ENCODE data around the gene CRELD2.

The CRELD2 gene

DNA sequence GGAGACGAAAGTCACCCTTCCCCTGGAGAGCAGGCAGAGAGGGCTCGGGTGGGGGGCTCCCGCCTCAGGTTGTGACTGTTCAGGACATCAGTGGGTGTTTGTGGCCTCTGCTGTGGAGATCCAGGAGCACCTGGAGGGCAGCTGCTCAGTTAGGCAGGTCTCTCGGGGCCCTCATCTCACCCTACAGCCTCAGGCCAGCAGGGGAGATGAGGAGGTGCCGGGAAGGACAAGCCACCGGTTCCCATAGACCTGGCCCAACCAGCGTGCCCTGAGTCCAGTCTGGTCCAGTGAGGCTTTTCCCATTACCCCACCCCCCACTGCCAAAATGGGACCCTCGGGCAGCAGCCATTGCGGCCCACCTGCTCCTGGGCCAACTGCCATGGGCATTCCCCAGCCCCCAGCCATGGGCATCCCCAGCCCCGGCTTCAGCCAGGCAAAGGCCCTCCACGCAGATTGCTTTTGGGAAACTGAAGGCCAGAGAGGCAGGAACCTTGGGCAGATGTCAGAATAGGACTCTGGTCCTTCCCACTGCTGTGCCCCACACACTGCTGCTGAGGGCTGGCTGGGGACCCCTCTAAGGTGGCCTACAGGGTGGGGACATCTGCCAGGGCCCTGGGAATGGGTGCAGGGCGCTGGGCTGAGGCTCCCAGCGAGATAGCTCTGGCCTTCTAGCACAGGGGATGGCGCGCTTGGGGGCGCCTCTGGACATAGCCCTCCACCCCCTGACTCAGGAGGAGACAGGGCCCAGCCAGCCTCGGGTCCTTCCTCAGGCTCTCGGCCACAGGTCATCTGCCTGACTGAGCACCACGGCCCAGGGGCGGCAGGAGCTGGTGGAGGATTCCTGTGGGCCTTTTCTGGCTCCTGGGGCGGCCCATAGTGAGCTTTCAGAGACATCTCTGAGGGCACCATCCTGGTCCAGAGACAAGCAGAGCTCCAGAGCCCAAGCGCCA, 46.9 kb downstream of the CRELD2 start:
- no peak for DNase-seq (ENCODE audit: insufficient read length, low spot score)
- TF ChIP-seq POU2F2 (IDR thresholded peaks at IDR 0.05; ENCODE audit: low read depth, low read length) (no peak), SPI1 (IDR thresholded peaks at IDR 0.05; ENCODE audit: low read depth, low read length) (no peak), POLR2AphosphoS5 (IDR thresholded peaks at IDR 0.05; ENCODE audit: low read depth, low read length) (peak; percentile 5; the same call in 1 of the 2 replicates), PAX5 (IDR thresholded peaks at IDR 0.05; ENCODE audit: insufficient read depth, low read length, severe bottlenecking) (no peak), TAF1 (IDR thresholded peaks at IDR 0.05; ENCODE audit: low read depth, low read length) (no peak), POLR2A (IDR thresholded peaks at IDR 0.05; ENCODE audit: low read depth, low read length) (no peak; the same call in 1 of the 2 replicates)
- no peak for FAIRE-seq

DNA sequence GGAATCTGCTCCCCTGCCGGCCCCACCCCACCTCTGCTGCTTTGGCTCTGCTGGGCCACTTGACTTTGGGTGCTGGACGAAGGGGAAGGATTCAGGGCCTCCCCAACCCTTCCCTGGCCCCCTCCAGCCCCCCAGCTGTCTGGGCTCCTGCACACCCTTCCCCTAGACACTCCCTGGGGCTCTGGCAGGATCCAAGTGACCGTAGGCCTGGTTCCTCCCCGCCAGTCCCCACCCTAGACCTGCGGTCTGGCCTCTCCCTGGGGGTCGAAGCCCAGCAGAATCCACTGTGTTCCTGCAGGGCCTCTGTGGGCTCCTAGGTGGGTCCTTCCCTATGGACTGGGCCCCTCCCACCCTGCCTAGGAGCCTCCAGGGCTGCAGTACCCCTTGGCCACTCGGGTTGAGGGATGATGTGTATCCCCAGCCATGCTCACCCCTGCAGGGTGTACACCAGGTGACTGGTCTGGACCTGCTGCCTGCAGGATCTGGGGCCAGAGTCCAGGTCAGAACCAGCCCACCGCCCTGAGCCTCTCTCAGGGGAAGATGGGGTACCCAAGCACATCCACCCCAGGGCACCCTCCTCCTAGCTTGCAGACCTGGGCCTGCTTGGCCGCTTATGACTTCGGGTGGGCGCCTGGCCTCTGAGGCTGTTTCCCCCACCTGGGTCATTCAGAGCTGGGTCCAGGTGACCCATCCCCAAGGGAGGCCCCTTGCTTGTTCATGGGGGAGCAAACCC, 47.8 kb downstream of the CRELD2 start:
- peak; percentile 28; the same call in 1 of the 2 replicates for TF ChIP-seq POLR2A (IDR thresholded peaks at IDR 0.05; ENCODE audit: low read depth, low read length)
- peak; percentile 68 for TF ChIP-seq POU2F2 (IDR thresholded peaks at IDR 0.05; ENCODE audit: low read depth, low read length)
- no peak for TF ChIP-seq SPI1 (IDR thresholded peaks at IDR 0.05; ENCODE audit: low read depth, low read length)
- peak; percentile 57; the same call in 1 of the 2 replicates for TF ChIP-seq POLR2AphosphoS5 (IDR thresholded peaks at IDR 0.05; ENCODE audit: low read depth, low read length)
- FAIRE-seq, result peak; percentile 52
- no peak for DNase-seq (ENCODE audit: insufficient read length, low spot score)

DNA sequence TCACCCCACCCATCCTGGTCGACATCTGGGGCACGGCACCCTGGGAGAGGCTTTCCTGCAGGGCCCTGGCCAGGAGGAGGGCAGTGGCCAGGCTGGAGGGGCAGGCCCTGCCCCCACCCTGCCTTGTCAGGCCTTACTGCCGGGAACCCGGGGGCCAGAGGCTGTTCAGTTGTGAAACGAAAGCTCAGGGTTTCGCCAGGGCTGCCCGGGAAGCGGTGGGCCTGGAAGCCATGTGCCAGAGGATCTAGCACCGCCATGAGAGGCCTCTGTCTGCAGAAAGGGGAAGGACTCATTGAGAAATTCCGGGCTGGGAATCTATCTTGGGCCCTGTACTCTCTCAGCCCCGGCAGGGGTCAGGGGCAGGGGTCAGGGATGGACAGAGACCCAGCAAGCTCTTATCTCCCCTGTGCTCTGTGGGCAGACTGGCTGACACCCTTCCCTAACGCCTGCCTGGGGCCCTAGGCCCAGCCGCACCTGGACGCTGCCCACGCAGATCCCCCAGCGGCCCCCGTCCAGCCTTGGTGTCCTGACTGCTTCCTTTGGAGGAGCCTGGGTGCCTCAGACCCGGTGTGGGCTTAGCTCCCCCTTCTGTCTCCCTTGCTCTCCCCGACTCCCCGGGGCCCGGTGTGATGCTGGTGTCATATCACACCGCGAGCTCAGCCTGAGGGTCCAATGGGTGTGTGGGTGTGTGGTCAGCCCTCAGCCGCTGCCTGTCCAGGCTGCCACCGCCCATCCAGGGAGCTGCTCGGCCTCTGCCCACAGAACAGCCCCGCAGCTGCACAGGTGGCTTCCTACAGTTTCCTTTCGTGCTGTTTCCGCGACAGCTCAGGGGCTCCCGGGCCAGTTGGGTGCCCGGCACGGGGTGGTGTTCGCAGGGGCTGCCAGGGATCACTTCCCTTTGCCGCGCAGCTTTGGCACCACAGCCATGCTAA, 48.6 kb downstream of the CRELD2 start:
- DNase-seq (ENCODE audit: insufficient read length, low spot score) (peak; percentile 27), FAIRE-seq (peak; percentile 66)
- no peak for TF ChIP-seq POLR2A (IDR thresholded peaks at IDR 0.05; ENCODE audit: low read depth, low read length)
- TF ChIP-seq SPI1 (IDR thresholded peaks at IDR 0.05; ENCODE audit: low read depth, low read length), result peak; percentile 44
- TF ChIP-seq POU2F2 (IDR thresholded peaks at IDR 0.05; ENCODE audit: low read depth, low read length), result no peak

DNA sequence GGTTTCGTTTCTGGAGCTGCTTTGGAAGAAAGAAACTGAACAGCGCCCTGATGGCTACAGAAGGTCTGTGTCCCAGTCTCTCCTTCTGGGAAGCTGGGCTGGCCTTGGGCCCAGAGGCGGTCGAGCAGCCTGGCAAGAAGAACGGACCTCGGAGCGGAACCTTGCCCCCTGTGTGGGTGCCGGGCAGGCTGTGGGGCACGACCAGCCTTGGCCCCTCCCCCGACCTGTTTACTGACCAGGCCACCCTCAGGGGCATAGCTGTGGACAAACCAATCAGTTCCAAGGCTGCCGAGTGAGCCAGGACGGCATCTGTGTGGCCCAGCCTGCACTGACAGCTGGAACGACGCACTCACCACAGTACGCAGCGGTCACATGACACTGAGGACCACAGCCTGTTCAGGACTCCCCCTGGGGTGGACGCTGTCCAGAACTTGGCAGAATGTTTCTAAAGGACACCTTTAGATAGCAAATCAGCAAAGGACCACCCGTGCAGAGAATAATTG, 49.3 kb downstream of the CRELD2 start:
- TF ChIP-seq TAF1 (IDR thresholded peaks at IDR 0.05; ENCODE audit: low read depth, low read length) (no peak), SPI1 (IDR thresholded peaks at IDR 0.05; ENCODE audit: low read depth, low read length) (no peak), POU2F2 (IDR thresholded peaks at IDR 0.05; ENCODE audit: low read depth, low read length) (no peak), POLR2AphosphoS5 (IDR thresholded peaks at IDR 0.05; ENCODE audit: low read depth, low read length) (no peak), POLR2A (IDR thresholded peaks at IDR 0.05; ENCODE audit: low read depth, low read length) (no peak), PAX5 (IDR thresholded peaks at IDR 0.05; ENCODE audit: insufficient read depth, low read length, severe bottlenecking) (no peak)
- DNase-seq (ENCODE audit: insufficient read length, low spot score) (no peak), FAIRE-seq (no peak)

DNA sequence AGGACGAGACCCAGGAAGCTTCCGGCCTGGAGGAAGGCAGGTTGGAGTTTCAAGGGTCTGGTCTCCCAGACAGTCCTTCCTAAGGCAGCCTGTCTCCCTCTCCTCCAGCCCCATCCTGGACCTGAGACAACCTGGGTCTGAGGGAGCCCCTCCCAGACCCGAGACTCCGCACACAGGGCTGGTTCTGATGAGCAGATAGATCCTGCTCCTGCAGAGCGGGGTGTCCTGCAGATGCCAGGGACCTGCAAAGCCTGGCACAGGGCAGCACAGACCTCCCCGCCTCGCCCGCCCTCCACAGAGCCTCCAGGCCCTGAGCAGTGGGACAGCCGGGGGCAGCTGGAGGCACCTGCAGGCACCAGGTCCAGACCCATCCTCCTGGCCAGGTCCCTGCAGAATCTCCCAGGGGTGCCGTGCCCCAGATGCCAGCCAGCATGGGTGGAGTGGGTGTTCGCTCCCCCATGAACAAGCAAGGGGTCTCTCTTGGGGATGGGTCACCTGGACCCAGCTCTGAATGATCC, 49.9 kb downstream of the CRELD2 start:
- no peak for DNase-seq (ENCODE audit: insufficient read length, low spot score)
- no peak for TF ChIP-seq TAF1 (IDR thresholded peaks at IDR 0.05; ENCODE audit: low read depth, low read length)
- TF ChIP-seq POU2F2 (IDR thresholded peaks at IDR 0.05; ENCODE audit: low read depth, low read length), result no peak
- TF ChIP-seq POLR2A (IDR thresholded peaks at IDR 0.05; ENCODE audit: low read depth, low read length), result no peak
- no peak for TF ChIP-seq POLR2AphosphoS5 (IDR thresholded peaks at IDR 0.05; ENCODE audit: low read depth, low read length)
- TF ChIP-seq PAX5 (IDR thresholded peaks at IDR 0.05; ENCODE audit: insufficient read depth, low read length, severe bottlenecking), result no peak
- no peak for TF ChIP-seq SPI1 (IDR thresholded peaks at IDR 0.05; ENCODE audit: low read depth, low read length)
- no peak for FAIRE-seq

DNA sequence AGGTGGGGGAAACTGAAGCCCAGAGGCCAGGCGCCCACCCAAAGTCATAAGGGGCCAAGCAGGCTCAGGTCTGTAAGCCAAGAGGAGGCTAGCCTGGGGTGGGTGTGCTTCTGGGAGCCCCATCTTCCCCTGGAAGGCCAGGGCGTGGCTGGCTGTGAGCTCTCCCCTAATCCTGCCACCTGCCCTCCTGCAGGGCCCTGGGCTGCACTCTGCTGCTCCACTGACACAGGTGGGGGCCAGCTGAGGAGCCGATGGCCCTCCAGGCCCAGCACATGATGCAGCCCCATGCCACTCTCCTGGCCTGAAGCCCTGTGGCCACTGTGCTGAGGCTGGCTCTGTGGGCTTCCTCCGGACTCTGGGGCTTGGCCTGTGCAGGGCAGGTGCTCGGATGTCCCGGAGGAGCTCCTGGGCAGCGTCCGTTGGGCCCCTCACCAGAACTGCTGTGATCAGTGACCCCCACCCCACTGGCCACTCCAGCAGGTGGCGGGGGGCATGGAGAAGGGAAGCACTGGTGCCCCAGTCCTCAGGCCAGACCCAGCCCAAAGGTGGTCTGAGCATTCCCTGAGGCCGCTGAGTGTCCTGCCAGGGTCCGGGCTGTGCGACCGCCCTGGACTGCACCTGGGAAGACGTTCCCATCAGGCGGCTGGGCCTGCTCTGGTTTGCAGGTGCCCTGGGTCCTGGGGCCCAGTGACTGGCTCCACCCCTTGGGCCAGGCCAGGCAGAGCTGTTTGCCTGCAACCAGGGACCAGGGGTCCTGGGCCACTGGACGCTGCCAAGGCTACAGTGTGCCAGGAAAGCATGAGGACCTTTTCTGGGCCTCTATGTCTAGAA, 50.6 kb downstream of the CRELD2 start:
- DNase-seq (ENCODE audit: insufficient read length, low spot score), result no peak
- no peak for FAIRE-seq
- no peak for TF ChIP-seq SPI1 (IDR thresholded peaks at IDR 0.05; ENCODE audit: low read depth, low read length)
- no peak for TF ChIP-seq POLR2A (IDR thresholded peaks at IDR 0.05; ENCODE audit: low read depth, low read length)
- no peak for TF ChIP-seq POLR2AphosphoS5 (IDR thresholded peaks at IDR 0.05; ENCODE audit: low read depth, low read length)
- no peak for TF ChIP-seq POU2F2 (IDR thresholded peaks at IDR 0.05; ENCODE audit: low read depth, low read length)
- no peak for TF ChIP-seq TAF1 (IDR thresholded peaks at IDR 0.05; ENCODE audit: low read depth, low read length)
- no peak for TF ChIP-seq PAX5 (IDR thresholded peaks at IDR 0.05; ENCODE audit: insufficient read depth, low read length, severe bottlenecking)

DNA sequence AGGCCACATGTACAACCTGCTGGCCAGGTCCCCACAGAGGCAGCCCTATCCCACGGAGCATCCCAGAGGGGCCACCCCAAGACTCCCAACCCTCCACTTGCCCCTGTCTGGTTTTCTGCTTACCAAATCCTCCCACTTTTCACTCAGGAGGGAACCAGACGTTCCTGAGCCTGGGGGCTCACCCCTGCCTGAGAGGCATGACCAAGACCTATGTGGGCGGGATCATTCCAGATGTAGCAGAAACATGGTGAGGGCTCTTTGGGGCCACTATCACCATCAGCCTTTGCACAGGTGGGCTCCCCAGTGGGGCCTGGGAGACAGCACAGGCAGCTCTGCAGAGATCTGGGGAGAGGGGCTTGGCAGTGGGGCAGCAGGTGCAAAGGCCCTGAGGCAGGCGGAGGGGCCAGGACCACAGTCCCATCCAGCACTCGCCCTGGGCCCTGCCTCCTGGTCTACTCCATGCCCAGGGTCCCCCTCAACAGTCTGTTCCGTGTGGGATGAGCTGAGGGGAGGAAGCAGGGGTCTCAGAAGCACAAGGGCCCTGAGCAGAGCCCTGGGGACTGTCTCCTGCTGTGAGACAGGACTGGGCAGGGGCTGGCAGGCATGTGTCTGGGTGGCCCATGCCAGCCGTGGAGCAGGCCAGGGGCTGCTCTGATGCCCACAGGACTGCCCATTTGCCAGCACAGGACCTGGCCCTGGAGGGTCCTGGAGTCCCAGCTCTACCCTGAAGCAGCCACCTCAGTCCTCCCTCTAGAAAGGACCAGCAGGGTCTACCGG, 51.5 kb downstream of the CRELD2 start:
- FAIRE-seq, result no peak
- no peak for TF ChIP-seq POLR2AphosphoS5 (IDR thresholded peaks at IDR 0.05; ENCODE audit: low read depth, low read length)
- TF ChIP-seq POU2F2 (IDR thresholded peaks at IDR 0.05; ENCODE audit: low read depth, low read length), result no peak
- TF ChIP-seq PAX5 (IDR thresholded peaks at IDR 0.05; ENCODE audit: insufficient read depth, low read length, severe bottlenecking), result no peak
- TF ChIP-seq TAF1 (IDR thresholded peaks at IDR 0.05; ENCODE audit: low read depth, low read length), result no peak
- TF ChIP-seq POLR2A (IDR thresholded peaks at IDR 0.05; ENCODE audit: low read depth, low read length), result no peak
- TF ChIP-seq SPI1 (IDR thresholded peaks at IDR 0.05; ENCODE audit: low read depth, low read length), result no peak
- no peak for DNase-seq (ENCODE audit: insufficient read length, low spot score)

Data from GM12891 (cell line).